HCT116 (cell line): ENCODE measurements around the gene COX7B. TPM values are rescaled to one million over a fixed set of nuclear protein-coding genes. Genes with fewer than 3 reads are reported as not detected.
"Not testable (repeated sequence)": the region's sequence is repeated elsewhere in the genome, so short reads cannot be mapped to it uniquely, and the experiment has no call there.

ENCODE experiments used
- ATAC-seq: fragments of 200-7000 bp; cut with Tn5 transposase; 2 replicates; pipeline ENCODE4 v1.9.1; 2020; ENCODE audit warnings: mild to moderate bottlenecking, moderate library complexity
- BruUV-seq: library from RNA; stranded (reverse); fragments of 400-500 nt; replicated peaks from 2 replicates; lab custom pipeline; 2021; lab: Mats Ljungman, UMichigan
- CTCF ChIA-PET: fragments of 300-600 bp; sonication (Branson Sonifier 250); formaldehyde crosslinking; loops from one replicate; lab custom pipeline; 2021; ENCODE audit warnings: antibody characterized with exemption; lab: Charles Lee
- POLR2A ChIA-PET: fragments of 300-600, 350-600 bp; sonication (Branson Sonifier 250); formaldehyde crosslinking; loops from one replicate; lab custom pipeline; 2021; ENCODE audit warnings: antibody characterized with exemption; lab: Charles Lee
- RAD21 ChIA-PET, 2 experiments: fragments of 300-600 bp; sonication (Branson Sonifier 250); formaldehyde crosslinking; loops; one replicate each; lab custom pipeline; 2023; ENCODE audit warnings: low total read pairs in 2 of 2; ENCODE audit not compliant: uncharacterized antibody in 2 of 2, unreplicated experiment in 2 of 2, low non-redundant PET in 1 of 2; lab: Charles Lee
- DNase-seq: peaks from one replicate; pipeline ENCODE4 v3.0.0-alpha.2; 2010; ENCODE audit warnings: low read depth, low spot score
- H2AFZ ChIP-seq: fragments of 200-600 bp; shearing (Covaris generic), sonication (generic); 2 replicates; pipeline ENCODE4 v1.6.1; 2017; ENCODE audit warnings: low read depth, mixed run types, mixed read lengths, antibody characterized with exemption, low read length; ENCODE audit not compliant: poor library complexity, severe bottlenecking
- H3K27ac ChIP-seq: 2 replicates; pipeline ENCODE4 v1.5.1; 2012; ENCODE audit warnings: low read depth, low read length
- H3K27me3 ChIP-seq: fragments of 200-600 bp; sonication (generic); 2 replicates; pipeline ENCODE4 v1.6.1; 2016; ENCODE audit warnings: mixed run types, low read length, mixed read lengths; ENCODE audit not compliant: insufficient read depth
- H3K36me3 ChIP-seq, 2 experiments: fragments of 200-500 bp in 1 of 2; fragments of 200-600 bp in 1 of 2; sonication (Bioruptor generic) in 1 of 2; sonication (generic) in 1 of 2; 2 replicates each; pipeline versions ENCODE4 v1.5.1 to v1.6.1; 2014 to 2016; ENCODE audit warnings: low read length in 2 of 2, inconsistent platforms in 1 of 2, mixed read lengths in 1 of 2, mixed run types in 1 of 2; ENCODE audit not compliant: insufficient read depth in 2 of 2, control insufficient read depth in 1 of 2
- H3K4me1 ChIP-seq, 2 experiments: fragments of 200-600 bp in 1 of 2; sonication (generic) in 1 of 2; 2 replicates each; pipeline versions ENCODE4 v1.5.1 to v1.6.1; 2012 to 2017; ENCODE audit warnings: low read length in 2 of 2, inconsistent platforms in 1 of 2, mild to moderate bottlenecking in 1 of 2, mixed read lengths in 1 of 2, mixed run types in 1 of 2, moderate library complexity in 1 of 2; ENCODE audit not compliant: insufficient read depth in 2 of 2, control insufficient read depth in 1 of 2
- H3K4me2 ChIP-seq: fragments of 200-600 bp; sonication (generic); 2 replicates; pipeline ENCODE4 v1.6.1; 2017; ENCODE audit warnings: mixed run types, low read length, mixed read lengths
- H3K4me3 ChIP-seq, 2 experiments: fragments of 200-600 bp in 1 of 2; sonication (generic) in 1 of 2; replicated peaks in 1 of 2; 2 replicates each; pipeline ENCODE4 v1.5.1; 2011 to 2016; ENCODE audit warnings: low read length in 2 of 2, control low read depth in 1 of 2, low read depth in 1 of 2, mild to moderate bottlenecking in 1 of 2, mixed read lengths in 1 of 2, mixed run types in 1 of 2
- H3K79me2 ChIP-seq: fragments of 200-600 bp; sonication (generic); 2 replicates; pipeline ENCODE4 v1.6.1; 2017; ENCODE audit warnings: mild to moderate bottlenecking, mixed run types, low read length, moderate library complexity, mixed read lengths; ENCODE audit not compliant: insufficient read depth
- H3K9ac ChIP-seq: fragments of 200-600 bp; sonication (generic); 2 replicates; pipeline ENCODE4 v1.6.1; 2016; ENCODE audit warnings: low read length, mixed read lengths
- H3K9me2 ChIP-seq: fragments of 200-600 bp; sonication (generic), shearing (Covaris generic); 2 replicates; pipeline ENCODE4 v1.6.1; 2017; ENCODE audit warnings: mixed run types, mild to moderate bottlenecking, moderate library complexity; ENCODE audit not compliant: insufficient read depth
- H3K9me3 ChIP-seq, 2 experiments: fragments of 200-500 bp in 1 of 2; fragments of 200-600 bp in 1 of 2; sonication (Bioruptor generic) in 1 of 2; sonication (generic) in 1 of 2; 2 replicates each; pipeline ENCODE4 v1.6.1; 2014 to 2017; ENCODE audit warnings: low read length in 2 of 2, mixed read lengths in 2 of 2, inconsistent platforms in 1 of 2, low read depth in 1 of 2, mild to moderate bottlenecking in 1 of 2, mixed run types in 1 of 2, moderate library complexity in 1 of 2; ENCODE audit not compliant: control insufficient read depth in 1 of 2, insufficient read depth in 1 of 2
- H4K20me1 ChIP-seq: fragments of 200-600 bp; sonication (generic), shearing (Covaris generic); 2 replicates; pipeline ENCODE4 v1.6.1; 2017; ENCODE audit warnings: mixed run types, mild to moderate bottlenecking, moderate library complexity; ENCODE audit not compliant: insufficient read depth
- CBX3 ChIP-seq: IDR thresholded peaks from 2 replicates; pipeline ENCODE4 v1.6.1; 2012; ENCODE audit warnings: low read depth
- CEBPB ChIP-seq: IDR thresholded peaks from 2 replicates; pipeline ENCODE4 v1.6.1; 2012; ENCODE audit warnings: low read depth
- EGR1 ChIP-seq: IDR thresholded peaks from 2 replicates; pipeline ENCODE4 v1.6.1; 2012; ENCODE audit warnings: low read depth
- MAX ChIP-seq: IDR thresholded peaks from 2 replicates; pipeline ENCODE4 v1.6.1; 2012
- POLR2A ChIP-seq: IDR thresholded peaks from 2 replicates; pipeline ENCODE4 v1.7.0; 2011; ENCODE audit warnings: borderline replicate concordance; ENCODE audit not compliant: insufficient read depth, insufficient read length; ENCODE audit errors: extremely low read depth
- POLR2AphosphoS5 ChIP-seq: IDR thresholded peaks from 2 replicates; pipeline ENCODE4 v1.6.1; 2011; ENCODE audit warnings: mild to moderate bottlenecking, low read depth, low read length, moderate library complexity
- RAD21 ChIP-seq: IDR thresholded peaks from 2 replicates; pipeline ENCODE4 v1.6.1; 2012; ENCODE audit warnings: low read depth, mild to moderate bottlenecking
- SIN3A ChIP-seq: IDR thresholded peaks from 2 replicates; pipeline ENCODE4 v1.6.1; 2012; ENCODE audit warnings: low read depth
- SP1 ChIP-seq: IDR thresholded peaks from 2 replicates; pipeline ENCODE4 v1.6.1; 2012; ENCODE audit warnings: low read depth
- YY1 ChIP-seq: IDR thresholded peaks from 2 replicates; pipeline ENCODE4 v1.6.1; 2011; ENCODE audit warnings: low read length, low read depth, moderate library complexity, mild to moderate bottlenecking; ENCODE audit not compliant: insufficient replicate concordance; ENCODE audit errors: extremely low read depth
- ZNF274 ChIP-seq: fragments of 200-500 bp; sonication (Bioruptor generic); IDR thresholded peaks from 2 replicates; pipeline ENCODE4 v1.6.1; 2014; ENCODE audit warnings: mild to moderate bottlenecking, low read depth, low read length, inconsistent platforms
- intact Hi-C: fragments of 100-400 bp; cut with micrococcal nuclease; formaldehyde crosslinking; loops from 2 replicates; pipeline ENCODE4 v1.10.0; 2022
- total RNA-seq: library from RNA; stranded (reverse); gene quantifications from one replicate; pipeline ENCODE4 v1.2.1, GENCODE V29; 2021; ENCODE audit not compliant: unreplicated experiment
- TF ChIP-seq, protein P1 (sequence below): IDR thresholded peaks from 2 replicates; pipeline ENCODE4 v1.6.1; 2012
- TF ChIP-seq, protein P2 (sequence below), 3 experiments: fragments of 200-600 bp in 1 of 3; sonication (generic) in 1 of 3; IDR thresholded peaks in 2 of 3; conservative IDR thresholded peaks in 1 of 3; 2 replicates each; pipeline ENCODE4 v1.5.1; 2012 to 2017; ENCODE audit warnings: low read depth in 2 of 3, low read length in 2 of 3, antibody characterized with exemption in 1 of 3, borderline replicate concordance in 1 of 3, control low read depth in 1 of 3, mild to moderate bottlenecking in 1 of 3, mixed read lengths in 1 of 3, mixed run types in 1 of 3, moderate library complexity in 1 of 3; ENCODE audit not compliant: insufficient read depth in 1 of 3

Gene COX7B
- total RNA-seq, 1 experiment from 2014 or later, result 268 TPM

DNA sequence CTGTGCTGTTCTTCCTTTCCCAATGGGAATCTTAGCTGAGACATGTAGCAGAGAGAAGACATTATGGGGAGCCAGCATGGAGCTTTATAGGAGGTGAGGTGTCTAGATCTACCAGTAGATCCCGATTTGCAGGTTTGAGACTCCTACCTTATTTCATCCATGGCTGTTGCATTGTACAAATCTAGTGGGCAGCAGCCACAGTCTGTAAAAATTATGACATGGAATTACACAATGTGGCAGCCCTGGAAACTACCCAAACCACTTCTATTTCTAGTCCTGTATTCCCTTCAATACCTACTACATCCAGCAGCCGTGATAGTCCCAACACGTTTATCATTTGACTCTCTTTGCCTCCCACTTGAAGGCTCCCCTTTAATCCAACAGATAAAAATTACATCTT lies 19.3 kb downstream of the COX7B start:
- CTCF ChIA-PET, result no interaction called here
- H3K27me3 ChIP-seq, result no peaks in the 10 kb centered on the region
- intact Hi-C loops, result no loop called here
- H3K36me3 ChIP-seq, result no peaks in the 10 kb centered on the region
- POLR2A ChIA-PET, result no interaction called here
- no TSS peak for BruUV-seq
- no peak overlapping the region for H3K4me2 ChIP-seq
- no peaks in the 10 kb centered on the region for H3K4me1 ChIP-seq
- no peak overlapping the region for H2AFZ ChIP-seq
- RAD21 ChIA-PET, result no interaction called here
- H3K9me3 ChIP-seq, result no peaks in the 10 kb centered on the region
- no peaks in the 10 kb centered on the region for H3K79me2 ChIP-seq
- H4K20me1 ChIP-seq, result no peaks in the 10 kb centered on the region
- H3K4me3 ChIP-seq, result no peak overlapping the region
- no peak overlapping the region for H3K9ac ChIP-seq
- DNase-seq (no peak), ATAC-seq (no peak)
- no peak for TF ChIP-seq ZNF274
- TF ChIP-seq, protein P1, sequence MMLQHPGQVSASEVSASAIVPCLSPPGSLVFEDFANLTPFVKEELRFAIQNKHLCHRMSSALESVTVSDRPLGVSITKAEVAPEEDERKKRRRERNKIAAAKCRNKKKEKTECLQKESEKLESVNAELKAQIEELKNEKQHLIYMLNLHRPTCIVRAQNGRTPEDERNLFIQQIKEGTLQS, result no peak
- no peak for TF ChIP-seq CEBPB
- TF ChIP-seq, protein P2, sequence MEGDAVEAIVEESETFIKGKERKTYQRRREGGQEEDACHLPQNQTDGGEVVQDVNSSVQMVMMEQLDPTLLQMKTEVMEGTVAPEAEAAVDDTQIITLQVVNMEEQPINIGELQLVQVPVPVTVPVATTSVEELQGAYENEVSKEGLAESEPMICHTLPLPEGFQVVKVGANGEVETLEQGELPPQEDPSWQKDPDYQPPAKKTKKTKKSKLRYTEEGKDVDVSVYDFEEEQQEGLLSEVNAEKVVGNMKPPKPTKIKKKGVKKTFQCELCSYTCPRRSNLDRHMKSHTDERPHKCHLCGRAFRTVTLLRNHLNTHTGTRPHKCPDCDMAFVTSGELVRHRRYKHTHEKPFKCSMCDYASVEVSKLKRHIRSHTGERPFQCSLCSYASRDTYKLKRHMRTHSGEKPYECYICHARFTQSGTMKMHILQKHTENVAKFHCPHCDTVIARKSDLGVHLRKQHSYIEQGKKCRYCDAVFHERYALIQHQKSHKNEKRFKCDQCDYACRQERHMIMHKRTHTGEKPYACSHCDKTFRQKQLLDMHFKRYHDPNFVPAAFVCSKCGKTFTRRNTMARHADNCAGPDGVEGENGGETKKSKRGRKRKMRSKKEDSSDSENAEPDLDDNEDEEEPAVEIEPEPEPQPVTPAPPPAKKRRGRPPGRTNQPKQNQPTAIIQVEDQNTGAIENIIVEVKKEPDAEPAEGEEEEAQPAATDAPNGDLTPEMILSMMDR (IDR thresholded peaks at IDR 0.05 in 2 of 3, conservative IDR thresholded peaks at IDR 0.05 in 1 of 3; ENCODE audit: borderline replicate concordance in 1 of 3, insufficient read depth in 1 of 3, low read depth in 2 of 3, low read length in 2 of 3), result no peak
- TF ChIP-seq EGR1, result no peak
- TF ChIP-seq YY1, result no peak
- no peak for TF ChIP-seq POLR2AphosphoS5
- TF ChIP-seq SIN3A, result no peak
- TF ChIP-seq SP1, result no peak
- no peak for TF ChIP-seq MAX
- no peak for TF ChIP-seq RAD21
- TF ChIP-seq POLR2A, result no peak
- TF ChIP-seq CBX3, result no peak
- no peaks in the 10 kb centered on the region for H3K9me2 ChIP-seq
- no peak overlapping the region for H3K27ac ChIP-seq

- H4K20me1 ChIP-seq, H3K9me3 ChIP-seq, H3K27ac ChIP-seq, POLR2A ChIA-PET, H3K4me3 ChIP-seq, H3K9me2 ChIP-seq, BruUV-seq, ATAC-seq, intact Hi-C loops, H3K4me1 ChIP-seq, H3K27me3 ChIP-seq, H3K9ac ChIP-seq, CTCF ChIA-PET, H3K36me3 ChIP-seq, H3K4me2 ChIP-seq, RAD21 ChIA-PET, H3K79me2 ChIP-seq, DNase-seq, H2AFZ ChIP-seq: not testable (repeated sequence)
Measured at GRCh38 chrX:77919370-77919769, 20.1 kb downstream of the COX7B start.
